Measurements from ENCODE around the gene COL8A1. TPM values are rescaled to one million over a fixed set of nuclear protein-coding genes. Genes with fewer than 3 reads are reported as not detected.

COL8A1 gene
- polyA plus RNA-seq, 3 donors: not detected

GRCh38 chr3:99648516-99648915, 10.1 kb downstream of the COL8A1 start:
- no peak for DNase-seq
- Histone ChIP-seq H3K27ac (ENCODE audit: low read depth in 1 of 2, low read length in 2 of 2) (no peak overlapping the region), H3K36me3 (replicated peaks in 1 of 2; ENCODE audit: control insufficient read depth in 1 of 2, insufficient read depth in 2 of 2, low read length in 2 of 2) (no peaks in the 10 kb centered on the region), H3K9ac (ENCODE audit: insufficient read depth, low read length, poor library complexity, severe bottlenecking) (no peak overlapping the region), H3K4me3 (replicated peaks in 1 of 3; ENCODE audit: low read depth in 2 of 3, low read length in 3 of 3) (no peak overlapping the region), H3K9me3 (replicated peaks in 1 of 2; ENCODE audit: control insufficient read depth in 1 of 2, insufficient read depth in 1 of 2, low read length in 2 of 2) (no peaks in the 10 kb centered on the region), H3K4me2 (replicated peaks; ENCODE audit: extremely low read depth, low read length, poor library complexity, severe bottlenecking) (no peak overlapping the region), H3K79me2 (ENCODE audit: insufficient read depth, low read length) (no peaks in the 10 kb centered on the region), H2AFZ (ENCODE audit: insufficient read depth, low read depth, low read length, poor library complexity, severe bottlenecking) (no peak overlapping the region), H4K20me1 (ENCODE audit: insufficient read depth, low read length) (no peaks in the 10 kb centered on the region), H3K27me3 (ENCODE audit: control insufficient read depth in 2 of 2, insufficient read depth in 2 of 2, low read length in 2 of 2) (no peaks in the 10 kb centered on the region), H3K4me1 (ENCODE audit: control insufficient read depth in 1 of 2, insufficient read depth in 2 of 2, low read length in 2 of 2) (no peaks in the 10 kb centered on the region)
- H3K9me3 Mint-ChIP-seq: no peaks in the 10 kb centered on the region
- WGBS (ENCODE audit: insufficient coverage): 93% methylated on average over 2 of the region's 4 CpGs
- TF ChIP-seq CTCF (IDR thresholded peaks at IDR 0.05): no peak
- H3K4me1 Mint-ChIP-seq: no peaks in the 10 kb centered on the region
- no peaks in the 10 kb centered on the region for H3K36me3 Mint-ChIP-seq
- intact Hi-C loops (cut with micrococcal nuclease): no loop called here
- H3K4me3 Mint-ChIP-seq: no peak overlapping the region
- peaks cover 0 to 3% (median 0%) of the 10 kb centered on the region in 3 donors for H3K27me3 Mint-ChIP-seq (ENCODE audit: low read depth in 3 of 3)
- no peak overlapping the region for H3K27ac Mint-ChIP-seq

GRCh38 chr3:99651531-99651930, 13.1 kb downstream of the COL8A1 start:
- no peaks in the 10 kb centered on the region for H3K9me3 ChIP-seq (replicated peaks in 1 of 2; ENCODE audit: control insufficient read depth in 1 of 2, insufficient read depth in 1 of 2, low read length in 2 of 2)
- no peak overlapping the region for H3K27ac Mint-ChIP-seq
- no peaks in the 10 kb centered on the region for H3K4me1 ChIP-seq (ENCODE audit: control insufficient read depth in 1 of 2, insufficient read depth in 2 of 2, low read length in 2 of 2)
- no peaks in the 10 kb centered on the region for H3K79me2 ChIP-seq (ENCODE audit: insufficient read depth, low read length)
- H3K4me3 ChIP-seq (replicated peaks in 1 of 3; ENCODE audit: low read depth in 2 of 3, low read length in 3 of 3): no peak overlapping the region
- peaks cover 0 to 2% (median 0%) of the 10 kb centered on the region in 7 donors for H3K9me3 Mint-ChIP-seq
- intact Hi-C loops (cut with micrococcal nuclease): no loop called here
- no peaks in the 10 kb centered on the region for H3K27me3 Mint-ChIP-seq (ENCODE audit: low read depth in 3 of 3)
- H3K4me2 ChIP-seq (replicated peaks; ENCODE audit: extremely low read depth, low read length, poor library complexity, severe bottlenecking): no peak overlapping the region
- no peak overlapping the region for H2AFZ ChIP-seq (ENCODE audit: insufficient read depth, low read depth, low read length, poor library complexity, severe bottlenecking)
- TF ChIP-seq CTCF (IDR thresholded peaks at IDR 0.05): no peak
- no peaks in the 10 kb centered on the region for H3K4me1 Mint-ChIP-seq
- H3K27me3 ChIP-seq (ENCODE audit: control insufficient read depth in 2 of 2, insufficient read depth in 2 of 2, low read length in 2 of 2): no peaks in the 10 kb centered on the region
- WGBS (ENCODE audit: insufficient coverage): no CpG with 5 or more reads among the region's 3 CpGs
- H3K36me3 Mint-ChIP-seq: no peaks in the 10 kb centered on the region
- no peak overlapping the region for H3K27ac ChIP-seq (ENCODE audit: low read depth in 1 of 2, low read length in 2 of 2)
- no peak overlapping the region for H3K9ac ChIP-seq (ENCODE audit: insufficient read depth, low read length, poor library complexity, severe bottlenecking)
- H3K36me3 ChIP-seq (replicated peaks in 1 of 2; ENCODE audit: control insufficient read depth in 1 of 2, insufficient read depth in 2 of 2, low read length in 2 of 2): no peaks in the 10 kb centered on the region
- H4K20me1 ChIP-seq (ENCODE audit: insufficient read depth, low read length): no peaks in the 10 kb centered on the region
- DNase-seq: no peak
- H3K4me3 Mint-ChIP-seq: no peak overlapping the region
